WTC11 (cell line): ENCODE data around the gene MACROD2. TPM values are rescaled to one million over a fixed set of nuclear protein-coding genes. Genes with fewer than 3 reads are reported as not detected.

ENCODE experiments used
- ATAC-seq: fragments of 200-7000 bp; cut with Tn5 transposase; 2 replicates; pipeline ENCODE4 v1.10.0; 2021; ENCODE audit warnings: mild to moderate bottlenecking, moderate library complexity
- CTCF ChIA-PET: fragments of 300-600 bp; sonication (Branson Sonifier 250); formaldehyde crosslinking; loops from one replicate; lab custom pipeline; 2021; ENCODE audit warnings: antibody characterized with exemption; lab: Charles Lee
- POLR2A ChIA-PET: fragments of 350-600 bp; sonication (Branson Sonifier 250); formaldehyde crosslinking; loops from one replicate; lab custom pipeline; 2021; ENCODE audit warnings: antibody characterized with exemption; lab: Charles Lee
- DNase-seq: peaks from one replicate; pipeline ENCODE4 v3.0.0; 2021; ENCODE audit warnings: low spot score
- H3K27ac Mint-ChIP-seq: 2 replicates; pipeline ENCODE4 v1.8.0; 2021; ENCODE audit warnings: mixed read lengths
- H3K27me3 Mint-ChIP-seq: 2 replicates; pipeline ENCODE4 v1.8.0; 2021; ENCODE audit warnings: low read depth, mild to moderate bottlenecking, moderate library complexity, mixed read lengths
- H3K36me3 Mint-ChIP-seq: 2 replicates; pipeline ENCODE4 v1.8.0; 2021; ENCODE audit warnings: mixed read lengths
- H3K4me1 Mint-ChIP-seq: 2 replicates; pipeline ENCODE4 v1.8.0; 2022; ENCODE audit warnings: mixed read lengths
- H3K4me3 Mint-ChIP-seq: 2 replicates; pipeline ENCODE4 v1.8.0; 2021; ENCODE audit warnings: mild to moderate bottlenecking, moderate library complexity, mixed read lengths
- H3K9me3 Mint-ChIP-seq: 2 replicates; pipeline ENCODE4 v1.8.0; 2021; ENCODE audit warnings: mixed read lengths
- CREM ChIP-seq: sonication (generic); formaldehyde crosslinking; IDR thresholded peaks from 2 replicates; pipeline ENCODE4 v1.8.1; 2022; ENCODE audit warnings: mild to moderate bottlenecking, missing genetic modification reagents, moderate library complexity
- FOXK1 ChIP-seq: sonication (generic); formaldehyde crosslinking; IDR thresholded peaks from 2 replicates; pipeline ENCODE4 v1.8.0; 2022; ENCODE audit warnings: mild to moderate bottlenecking, moderate library complexity, missing genetic modification reagents
- GABPB1 ChIP-seq: sonication (generic); formaldehyde crosslinking; IDR thresholded peaks from 2 replicates; pipeline ENCODE4 v1.8.1; 2023; ENCODE audit warnings: mild to moderate bottlenecking, missing genetic modification reagents
- GRHL2 ChIP-seq: fragments of 250-450 bp; sonication (Bioruptor Pico); IDR thresholded peaks from 2 replicates; pipeline ENCODE4 v1.8.0; 2022; ENCODE audit warnings: mild to moderate bottlenecking, moderate library complexity; ENCODE audit not compliant: insufficient replicate concordance, severe bottlenecking
- IRF2 ChIP-seq: sonication (generic); formaldehyde crosslinking; IDR thresholded peaks from 2 replicates; pipeline ENCODE4 v1.8.0; 2022; ENCODE audit warnings: low read depth, missing genetic modification reagents, borderline replicate concordance
- JAZF1 ChIP-seq: fragments of 250-450 bp; sonication (Bioruptor Pico); IDR thresholded peaks from 2 replicates; pipeline ENCODE4 v1.9.0; 2021; ENCODE audit warnings: moderate library complexity, mild to moderate bottlenecking, inconsistent platforms
- OVOL2 ChIP-seq: fragments of 250-450 bp; sonication (Bioruptor Pico); IDR thresholded peaks from 2 replicates; pipeline ENCODE4 v1.9.0; 2021; ENCODE audit warnings: mild to moderate bottlenecking, borderline replicate concordance
- RORB ChIP-seq: fragments of 250-450 bp; sonication (Bioruptor Pico); IDR thresholded peaks from 2 replicates; pipeline ENCODE4 v1.9.0; 2021; ENCODE audit warnings: mild to moderate bottlenecking
- SOX15 ChIP-seq: fragments of 250-450 bp; sonication (Bioruptor Pico); IDR thresholded peaks from 2 replicates; pipeline ENCODE4 v1.9.0; 2021; ENCODE audit warnings: mild to moderate bottlenecking
- ZNF263 ChIP-seq: sonication (generic); formaldehyde crosslinking; IDR thresholded peaks from 2 replicates; pipeline ENCODE4 v1.8.1; 2022; ENCODE audit warnings: low read depth, mild to moderate bottlenecking, moderate library complexity, missing genetic modification reagents
- ZNF317 ChIP-seq: sonication (generic); formaldehyde crosslinking; IDR thresholded peaks from 2 replicates; pipeline ENCODE4 v1.8.1; 2023; ENCODE audit warnings: low read depth, mild to moderate bottlenecking, moderate library complexity, missing genetic modification reagents, borderline replicate concordance
- ZNF396 ChIP-seq: fragments of 250-450 bp; sonication (Bioruptor Pico); IDR thresholded peaks from 2 replicates; pipeline ENCODE4 v1.8.0; 2021; ENCODE audit warnings: mild to moderate bottlenecking, moderate library complexity, borderline replicate concordance
- total RNA-seq: library from RNA; stranded (reverse); gene quantifications from 3 replicates; pipeline ENCODE4 v1.2.3, GENCODE V29; 2021
- TF ChIP-seq, protein P1 (sequence below): fragments of 250-450 bp; sonication (Bioruptor Pico); IDR thresholded peaks from 2 replicates; pipeline ENCODE4 v1.9.0; 2021; ENCODE audit warnings: mild to moderate bottlenecking
- TF ChIP-seq, protein P2 (sequence below): sonication (generic); formaldehyde crosslinking; IDR thresholded peaks from 2 replicates; pipeline ENCODE4 v1.8.1; 2022; ENCODE audit warnings: mild to moderate bottlenecking, moderate library complexity, missing genetic modification reagents
- TF ChIP-seq, protein P3 (sequence below): sonication (generic); formaldehyde crosslinking; IDR thresholded peaks from 2 replicates; pipeline ENCODE4 v1.8.1; 2022; ENCODE audit warnings: low read depth, mild to moderate bottlenecking, moderate library complexity, missing genetic modification reagents, borderline replicate concordance
- TF ChIP-seq, protein P4 (sequence below): fragments of 250-450 bp; sonication (Bioruptor Pico); IDR thresholded peaks from 2 replicates; pipeline ENCODE4 v1.9.0; 2021; ENCODE audit warnings: moderate library complexity, mild to moderate bottlenecking, inconsistent platforms, borderline replicate concordance
- TF ChIP-seq, protein P5 (sequence below): sonication (generic); formaldehyde crosslinking; IDR thresholded peaks from 2 replicates; pipeline ENCODE4 v1.8.1; 2023; ENCODE audit warnings: mild to moderate bottlenecking, missing genetic modification reagents, moderate library complexity
- TF ChIP-seq, protein P6 (sequence below): sonication (generic); formaldehyde crosslinking; IDR thresholded peaks from 2 replicates; pipeline ENCODE4 v1.8.1; 2023; ENCODE audit warnings: mild to moderate bottlenecking, missing genetic modification reagents, moderate library complexity
- TF ChIP-seq, protein P7 (sequence below): sonication (generic); formaldehyde crosslinking; IDR thresholded peaks from 2 replicates; pipeline ENCODE4 v1.8.0; 2022; ENCODE audit warnings: missing genetic modification reagents

Gene MACROD2
- total RNA-seq, 1 experiment from 2014 or later: 4.1 TPM

DNA sequence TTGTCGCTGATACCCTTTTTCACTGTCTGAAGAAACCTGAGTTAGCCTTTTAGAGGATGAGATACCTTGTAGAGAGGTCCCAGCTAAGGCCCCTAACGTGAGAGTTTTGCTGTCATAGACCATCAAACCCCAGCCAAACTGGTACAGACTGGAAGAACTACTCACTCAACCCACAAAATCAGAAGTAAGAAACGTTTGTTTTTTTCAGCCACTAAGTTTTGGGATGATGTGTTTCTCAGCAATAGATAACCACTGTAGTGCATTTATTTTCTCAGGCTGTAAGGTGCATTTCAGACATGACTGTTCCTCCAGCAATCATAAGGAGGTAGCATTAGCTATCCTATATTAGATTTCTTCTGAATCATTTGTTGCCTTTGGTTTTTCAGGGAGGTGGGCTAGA lies 749.4 kb downstream of the MACROD2 start (continued):
- TF ChIP-seq, protein P1, sequence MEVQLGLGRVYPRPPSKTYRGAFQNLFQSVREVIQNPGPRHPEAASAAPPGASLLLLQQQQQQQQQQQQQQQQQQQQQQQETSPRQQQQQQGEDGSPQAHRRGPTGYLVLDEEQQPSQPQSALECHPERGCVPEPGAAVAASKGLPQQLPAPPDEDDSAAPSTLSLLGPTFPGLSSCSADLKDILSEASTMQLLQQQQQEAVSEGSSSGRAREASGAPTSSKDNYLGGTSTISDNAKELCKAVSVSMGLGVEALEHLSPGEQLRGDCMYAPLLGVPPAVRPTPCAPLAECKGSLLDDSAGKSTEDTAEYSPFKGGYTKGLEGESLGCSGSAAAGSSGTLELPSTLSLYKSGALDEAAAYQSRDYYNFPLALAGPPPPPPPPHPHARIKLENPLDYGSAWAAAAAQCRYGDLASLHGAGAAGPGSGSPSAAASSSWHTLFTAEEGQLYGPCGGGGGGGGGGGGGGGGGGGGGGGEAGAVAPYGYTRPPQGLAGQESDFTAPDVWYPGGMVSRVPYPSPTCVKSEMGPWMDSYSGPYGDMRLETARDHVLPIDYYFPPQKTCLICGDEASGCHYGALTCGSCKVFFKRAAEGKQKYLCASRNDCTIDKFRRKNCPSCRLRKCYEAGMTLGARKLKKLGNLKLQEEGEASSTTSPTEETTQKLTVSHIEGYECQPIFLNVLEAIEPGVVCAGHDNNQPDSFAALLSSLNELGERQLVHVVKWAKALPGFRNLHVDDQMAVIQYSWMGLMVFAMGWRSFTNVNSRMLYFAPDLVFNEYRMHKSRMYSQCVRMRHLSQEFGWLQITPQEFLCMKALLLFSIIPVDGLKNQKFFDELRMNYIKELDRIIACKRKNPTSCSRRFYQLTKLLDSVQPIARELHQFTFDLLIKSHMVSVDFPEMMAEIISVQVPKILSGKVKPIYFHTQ (CRISPR knock-in tag): no peak

DNA sequence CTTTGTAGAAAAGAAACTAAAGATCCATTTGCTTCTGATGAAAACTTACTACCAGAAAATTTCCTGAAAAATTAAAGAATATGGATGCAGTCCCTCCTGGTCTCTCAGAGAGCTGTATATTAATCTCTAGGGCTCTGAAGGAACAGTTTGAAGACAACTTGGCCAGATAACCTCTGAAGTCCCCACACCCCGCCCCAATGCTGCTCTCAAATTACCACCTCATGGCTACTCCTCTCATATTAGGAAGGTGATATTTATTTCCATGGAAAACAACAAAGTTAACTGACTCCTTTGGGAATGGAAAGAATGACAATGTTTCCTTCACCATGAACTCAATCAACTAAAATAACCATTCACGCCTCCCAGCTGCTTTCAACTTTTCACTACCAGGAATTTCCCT lies 750.5 kb downstream of the MACROD2 start:
- H3K4me1 Mint-ChIP-seq: peaks cover 11% of the 10 kb centered on the region
- H3K27ac Mint-ChIP-seq: no peak overlapping the region
- POLR2A ChIA-PET: no interaction called here
- TF ChIP-seq FOXK1 (CRISPR knock-in tag) (no peak), RORB (CRISPR knock-in tag) (no peak), GRHL2 (no peak), ZNF396 (CRISPR knock-in tag) (no peak), OVOL2 (CRISPR knock-in tag) (no peak), IRF2 (CRISPR knock-in tag) (no peak), SOX15 (CRISPR knock-in tag) (no peak), ZNF317 (no peak), JAZF1 (no peak), CREM (CRISPR knock-in tag) (no peak), ZNF263 (CRISPR knock-in tag) (no peak), GABPB1 (CRISPR knock-in tag) (no peak)
- TF ChIP-seq, protein P2, sequence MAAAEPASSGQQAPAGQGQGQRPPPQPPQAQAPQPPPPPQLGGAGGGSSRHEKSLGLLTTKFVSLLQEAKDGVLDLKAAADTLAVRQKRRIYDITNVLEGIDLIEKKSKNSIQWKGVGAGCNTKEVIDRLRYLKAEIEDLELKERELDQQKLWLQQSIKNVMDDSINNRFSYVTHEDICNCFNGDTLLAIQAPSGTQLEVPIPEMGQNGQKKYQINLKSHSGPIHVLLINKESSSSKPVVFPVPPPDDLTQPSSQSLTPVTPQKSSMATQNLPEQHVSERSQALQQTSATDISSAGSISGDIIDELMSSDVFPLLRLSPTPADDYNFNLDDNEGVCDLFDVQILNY (CRISPR knock-in tag): no peak
- TF ChIP-seq, protein P3, sequence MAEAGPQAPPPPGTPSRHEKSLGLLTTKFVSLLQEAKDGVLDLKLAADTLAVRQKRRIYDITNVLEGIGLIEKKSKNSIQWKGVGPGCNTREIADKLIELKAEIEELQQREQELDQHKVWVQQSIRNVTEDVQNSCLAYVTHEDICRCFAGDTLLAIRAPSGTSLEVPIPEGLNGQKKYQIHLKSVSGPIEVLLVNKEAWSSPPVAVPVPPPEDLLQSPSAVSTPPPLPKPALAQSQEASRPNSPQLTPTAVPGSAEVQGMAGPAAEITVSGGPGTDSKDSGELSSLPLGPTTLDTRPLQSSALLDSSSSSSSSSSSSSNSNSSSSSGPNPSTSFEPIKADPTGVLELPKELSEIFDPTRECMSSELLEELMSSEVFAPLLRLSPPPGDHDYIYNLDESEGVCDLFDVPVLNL (CRISPR knock-in tag): no peak
- TF ChIP-seq, protein P4, sequence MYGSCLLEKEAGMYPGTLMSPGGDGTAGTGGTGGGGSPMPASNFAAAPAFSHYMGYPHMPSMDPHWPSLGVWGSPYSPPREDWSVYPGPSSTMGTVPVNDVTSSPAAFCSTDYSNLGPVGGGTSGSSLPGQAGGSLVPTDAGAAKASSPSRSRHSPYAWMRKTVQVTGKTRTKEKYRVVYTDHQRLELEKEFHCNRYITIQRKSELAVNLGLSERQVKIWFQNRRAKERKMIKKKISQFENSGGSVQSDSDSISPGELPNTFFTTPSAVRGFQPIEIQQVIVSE (CRISPR knock-in tag): no peak
- TF ChIP-seq, protein P1 (CRISPR knock-in tag): no peak
- TF ChIP-seq, protein P5, sequence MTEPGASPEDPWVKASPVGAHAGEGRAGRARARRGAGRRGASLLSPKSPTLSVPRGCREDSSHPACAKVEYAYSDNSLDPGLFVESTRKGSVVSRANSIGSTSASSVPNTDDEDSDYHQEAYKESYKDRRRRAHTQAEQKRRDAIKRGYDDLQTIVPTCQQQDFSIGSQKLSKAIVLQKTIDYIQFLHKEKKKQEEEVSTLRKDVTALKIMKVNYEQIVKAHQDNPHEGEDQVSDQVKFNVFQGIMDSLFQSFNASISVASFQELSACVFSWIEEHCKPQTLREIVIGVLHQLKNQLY (CRISPR knock-in tag): no peak
- TF ChIP-seq, protein P6, sequence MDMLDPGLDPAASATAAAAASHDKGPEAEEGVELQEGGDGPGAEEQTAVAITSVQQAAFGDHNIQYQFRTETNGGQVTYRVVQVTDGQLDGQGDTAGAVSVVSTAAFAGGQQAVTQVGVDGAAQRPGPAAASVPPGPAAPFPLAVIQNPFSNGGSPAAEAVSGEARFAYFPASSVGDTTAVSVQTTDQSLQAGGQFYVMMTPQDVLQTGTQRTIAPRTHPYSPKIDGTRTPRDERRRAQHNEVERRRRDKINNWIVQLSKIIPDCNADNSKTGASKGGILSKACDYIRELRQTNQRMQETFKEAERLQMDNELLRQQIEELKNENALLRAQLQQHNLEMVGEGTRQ: no peak
- TF ChIP-seq, protein P7, sequence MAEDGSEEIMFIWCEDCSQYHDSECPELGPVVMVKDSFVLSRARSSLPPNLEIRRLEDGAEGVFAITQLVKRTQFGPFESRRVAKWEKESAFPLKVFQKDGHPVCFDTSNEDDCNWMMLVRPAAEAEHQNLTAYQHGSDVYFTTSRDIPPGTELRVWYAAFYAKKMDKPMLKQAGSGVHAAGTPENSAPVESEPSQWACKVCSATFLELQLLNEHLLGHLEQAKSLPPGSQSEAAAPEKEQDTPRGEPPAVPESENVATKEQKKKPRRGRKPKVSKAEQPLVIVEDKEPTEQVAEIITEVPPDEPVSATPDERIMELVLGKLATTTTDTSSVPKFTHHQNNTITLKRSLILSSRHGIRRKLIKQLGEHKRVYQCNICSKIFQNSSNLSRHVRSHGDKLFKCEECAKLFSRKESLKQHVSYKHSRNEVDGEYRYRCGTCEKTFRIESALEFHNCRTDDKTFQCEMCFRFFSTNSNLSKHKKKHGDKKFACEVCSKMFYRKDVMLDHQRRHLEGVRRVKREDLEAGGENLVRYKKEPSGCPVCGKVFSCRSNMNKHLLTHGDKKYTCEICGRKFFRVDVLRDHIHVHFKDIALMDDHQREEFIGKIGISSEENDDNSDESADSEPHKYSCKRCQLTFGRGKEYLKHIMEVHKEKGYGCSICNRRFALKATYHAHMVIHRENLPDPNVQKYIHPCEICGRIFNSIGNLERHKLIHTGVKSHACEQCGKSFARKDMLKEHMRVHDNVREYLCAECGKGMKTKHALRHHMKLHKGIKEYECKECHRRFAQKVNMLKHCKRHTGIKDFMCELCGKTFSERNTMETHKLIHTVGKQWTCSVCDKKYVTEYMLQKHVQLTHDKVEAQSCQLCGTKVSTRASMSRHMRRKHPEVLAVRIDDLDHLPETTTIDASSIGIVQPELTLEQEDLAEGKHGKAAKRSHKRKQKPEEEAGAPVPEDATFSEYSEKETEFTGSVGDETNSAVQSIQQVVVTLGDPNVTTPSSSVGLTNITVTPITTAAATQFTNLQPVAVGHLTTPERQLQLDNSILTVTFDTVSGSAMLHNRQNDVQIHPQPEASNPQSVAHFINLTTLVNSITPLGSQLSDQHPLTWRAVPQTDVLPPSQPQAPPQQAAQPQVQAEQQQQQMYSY: no peak
- CTCF ChIA-PET: no interaction called here
- DNase-seq (no peak), ATAC-seq (no peak)
- peaks cover 10% of the 10 kb centered on the region for H3K9me3 Mint-ChIP-seq
- H3K36me3 Mint-ChIP-seq: no peaks in the 10 kb centered on the region
- peaks cover 7% of the 10 kb centered on the region for H3K27me3 Mint-ChIP-seq
- no peak overlapping the region for H3K4me3 Mint-ChIP-seq
